Stimulated activated CD4-positive, alpha-beta T cell treated with anti-CD3 and anti-CD28 coated beads, Interleukin-4, amount 100 ng/mL, for 4 hours (primary cell): ENCODE measurements around the gene CORO7.
A peak's percentile ranks its signal among the peaks of the same experiment; 100 is the strongest.

Source experiments
- DNase-seq, 2 experiments: peaks; one replicate each; pipeline ENCODE4 v3.0.0-alpha.2; 2020

The CORO7 gene

DNA sequence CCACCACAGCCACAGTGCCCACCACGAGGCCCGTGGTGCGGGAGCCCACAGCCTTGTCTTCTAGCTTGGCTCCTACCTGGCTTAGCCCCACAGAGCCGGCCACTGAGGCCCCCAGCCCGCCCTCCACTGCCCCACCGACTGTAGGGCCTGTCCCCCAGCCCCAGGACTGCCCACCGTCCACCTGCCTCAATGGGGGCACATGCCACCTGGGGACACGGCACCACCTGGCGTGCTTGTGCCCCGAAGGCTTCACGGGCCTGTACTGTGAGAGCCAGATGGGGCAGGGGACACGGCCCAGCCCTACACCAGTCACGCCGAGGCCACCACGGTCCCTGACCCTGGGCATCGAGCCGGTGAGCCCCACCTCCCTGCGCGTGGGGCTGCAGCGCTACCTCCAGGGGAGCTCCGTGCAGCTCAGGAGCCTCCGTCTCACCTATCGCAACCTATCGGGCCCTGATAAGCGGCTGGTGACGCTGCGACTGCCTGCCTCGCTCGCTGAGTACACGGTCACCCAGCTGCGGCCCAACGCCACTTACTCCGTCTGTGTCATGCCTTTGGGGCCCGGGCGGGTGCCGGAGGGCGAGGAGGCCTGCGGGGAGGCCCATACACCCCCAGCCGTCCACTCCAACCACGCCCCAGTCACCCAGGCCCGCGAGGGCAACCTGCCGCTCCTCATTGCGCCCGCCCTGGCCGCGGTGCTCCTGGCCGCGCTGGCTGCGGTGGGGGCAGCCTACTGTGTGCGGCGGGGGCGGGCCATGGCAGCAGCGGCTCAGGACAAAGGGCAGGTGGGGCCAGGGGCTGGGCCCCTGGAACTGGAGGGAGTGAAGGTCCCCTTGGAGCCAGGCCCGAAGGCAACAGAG lies 34.2 kb downstream of the CORO7 start:
- no peak for DNase-seq

- no peak for DNase-seq
Observed at GRCh38 chr16:4381072-4381934, 35.1 kb downstream of the CORO7 start.

DNA sequence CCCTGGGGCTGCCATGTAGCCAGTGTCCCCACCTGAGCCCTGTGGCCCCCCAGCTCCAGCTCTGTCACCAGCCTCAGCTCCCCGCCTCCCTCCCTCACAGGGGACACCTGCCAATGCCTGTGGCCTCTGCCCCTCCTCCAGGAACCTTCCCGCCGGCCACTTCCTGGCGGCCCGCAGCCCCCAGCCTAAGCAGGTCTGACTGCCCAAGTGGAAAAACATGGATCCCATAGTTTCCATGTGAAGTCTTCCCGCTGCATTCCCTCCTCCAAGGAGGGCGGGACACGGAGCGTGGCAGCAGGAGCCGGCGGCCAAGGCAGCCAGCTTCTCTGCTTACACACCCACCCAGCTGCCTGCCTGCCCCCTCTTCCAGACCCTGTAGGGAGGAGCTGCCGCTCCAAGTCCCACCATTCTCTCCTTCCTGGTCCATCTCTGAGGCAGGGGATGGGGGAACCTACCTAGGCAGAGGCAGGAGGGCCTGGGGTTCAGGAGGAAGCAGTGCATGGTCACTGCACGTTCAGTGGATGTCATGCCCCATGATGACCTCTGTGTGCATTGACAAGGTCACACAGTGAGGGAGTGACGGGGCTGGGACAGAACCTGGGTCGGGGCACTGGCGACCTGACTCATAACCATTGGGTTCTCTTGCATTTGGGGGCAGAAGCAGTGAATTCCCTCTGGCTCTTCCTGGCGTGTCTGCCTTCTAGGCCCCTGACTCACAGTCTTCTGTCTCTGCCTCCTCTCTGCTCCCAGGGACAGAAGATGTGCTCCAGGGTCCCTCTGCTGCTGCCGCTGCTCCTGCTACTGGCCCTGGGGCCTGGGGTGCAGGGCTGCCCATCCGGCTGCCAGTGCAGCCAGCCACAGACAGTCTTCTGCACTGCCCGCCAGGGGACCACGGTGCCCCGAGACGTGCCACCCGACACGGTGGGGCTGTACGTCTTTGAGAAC lies 36.0 kb downstream of the CORO7 start:
- no peak for DNase-seq

GRCh38 chr16:4378999-4379690 lies 37.3 kb downstream of the CORO7 start:
- no peak for DNase-seq

DNA sequence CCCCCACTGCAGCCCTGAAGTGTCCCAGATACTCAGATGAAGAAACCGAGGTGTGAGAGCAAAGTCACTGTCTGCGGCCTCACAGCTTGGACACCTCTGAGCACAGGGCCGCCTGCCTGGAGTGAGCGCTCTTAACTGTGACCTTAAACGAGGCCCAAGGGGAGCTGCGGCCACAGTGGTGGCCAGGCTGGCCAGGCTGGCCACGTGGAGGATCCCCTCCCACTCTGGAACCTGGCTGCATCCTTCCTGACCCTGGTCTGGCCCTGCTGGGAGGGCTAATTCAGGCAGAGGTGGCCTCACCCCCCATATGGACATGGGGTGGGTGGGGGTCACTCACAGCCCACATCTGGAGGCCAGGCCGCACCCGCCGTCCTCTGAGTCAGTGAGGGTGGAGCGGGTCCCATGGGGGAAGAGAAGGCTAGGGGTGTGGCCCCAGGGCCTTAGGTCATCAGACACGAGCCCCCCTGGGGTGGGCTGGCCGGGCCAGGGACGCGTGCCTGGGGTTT lies 38.2 kb downstream of the CORO7 start:
- DNase-seq, result no peak

DNA sequence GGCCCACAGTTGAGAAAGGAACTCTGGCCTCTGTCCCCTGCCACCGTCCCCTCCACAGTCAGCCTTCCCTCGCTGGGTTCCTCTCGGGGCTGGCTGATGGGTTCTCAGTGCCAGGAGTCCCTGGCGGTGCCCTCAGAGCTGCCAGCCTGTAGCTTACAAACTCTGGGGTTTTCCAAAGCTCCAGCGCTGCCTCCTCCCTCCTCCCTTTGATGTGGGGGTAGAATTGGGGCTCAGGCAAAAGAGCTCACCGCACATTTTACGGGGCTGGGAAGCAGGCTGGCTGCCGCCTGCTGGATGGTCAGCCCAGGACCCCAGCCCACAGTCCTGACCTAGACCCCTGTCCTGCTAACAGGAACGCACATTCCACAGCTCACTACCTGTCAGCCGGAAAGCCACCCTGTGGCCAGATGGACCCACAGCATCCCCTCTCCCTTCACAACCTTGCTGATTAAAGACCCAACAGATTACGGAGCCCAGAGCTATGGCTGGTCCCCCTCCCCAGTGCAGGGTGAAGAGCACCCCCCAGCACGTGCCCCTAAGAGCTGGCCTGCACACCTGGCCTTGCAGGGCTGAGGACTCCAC lies 38.7 kb downstream of the CORO7 start:
- DNase-seq, result no peak

DNA sequence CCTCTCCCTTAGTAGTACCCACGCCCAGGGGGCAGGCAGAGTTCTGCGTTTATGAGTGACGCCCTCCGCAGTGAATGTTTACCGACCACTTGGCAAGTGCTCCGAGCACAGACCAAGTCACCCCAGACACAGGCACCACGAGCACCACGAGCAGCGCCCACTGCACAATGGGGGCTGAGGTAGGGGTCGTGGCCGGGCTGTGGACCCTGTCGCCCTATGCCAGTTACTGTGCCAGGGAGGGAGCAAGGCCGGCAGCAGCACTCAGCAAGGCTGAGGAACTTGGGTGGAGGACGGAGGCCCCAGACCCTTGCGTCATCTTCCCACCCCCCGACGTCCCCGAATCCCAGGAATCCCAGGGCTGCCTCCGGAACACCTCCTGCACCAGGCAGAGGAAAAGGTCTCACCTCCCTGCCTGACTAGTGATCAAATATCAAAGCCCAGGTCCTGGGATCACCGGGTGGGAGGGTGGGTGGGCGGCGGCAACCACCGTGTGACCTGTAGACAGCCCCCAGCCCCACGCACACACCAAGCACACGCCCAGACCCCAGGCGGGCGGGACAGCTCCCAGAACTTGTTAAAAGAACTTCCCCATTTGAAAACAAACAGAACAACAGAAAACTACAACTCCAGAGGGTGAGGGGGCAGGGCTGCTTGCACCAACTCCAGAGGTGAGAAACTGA lies 39.4 kb downstream of the CORO7 start:
- no peak for DNase-seq

GRCh38 chr16:4376126-4376892 lies 40.1 kb downstream of the CORO7 start:
- DNase-seq, result no peak

DNA sequence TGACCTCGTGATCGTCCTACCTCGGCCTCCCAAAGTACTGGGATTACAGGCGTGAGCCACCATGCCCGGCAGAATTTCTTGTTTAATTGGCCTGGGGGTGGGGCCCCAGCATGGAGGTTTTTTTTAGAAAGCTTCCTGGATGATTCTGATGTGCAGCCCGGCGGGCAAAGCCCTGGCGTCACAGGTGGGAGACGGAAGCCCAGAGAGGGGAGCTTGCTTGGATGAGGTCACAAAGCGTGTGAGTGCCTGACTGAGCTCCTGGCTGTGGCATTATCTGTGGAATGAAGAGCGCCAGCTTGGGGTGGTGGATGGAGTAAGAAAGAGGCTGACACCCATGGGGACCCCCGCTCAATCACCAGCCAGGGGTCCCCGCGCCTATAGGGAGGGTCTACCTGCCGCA lies 40.7 kb downstream of the CORO7 start:
- no peak for DNase-seq

DNA sequence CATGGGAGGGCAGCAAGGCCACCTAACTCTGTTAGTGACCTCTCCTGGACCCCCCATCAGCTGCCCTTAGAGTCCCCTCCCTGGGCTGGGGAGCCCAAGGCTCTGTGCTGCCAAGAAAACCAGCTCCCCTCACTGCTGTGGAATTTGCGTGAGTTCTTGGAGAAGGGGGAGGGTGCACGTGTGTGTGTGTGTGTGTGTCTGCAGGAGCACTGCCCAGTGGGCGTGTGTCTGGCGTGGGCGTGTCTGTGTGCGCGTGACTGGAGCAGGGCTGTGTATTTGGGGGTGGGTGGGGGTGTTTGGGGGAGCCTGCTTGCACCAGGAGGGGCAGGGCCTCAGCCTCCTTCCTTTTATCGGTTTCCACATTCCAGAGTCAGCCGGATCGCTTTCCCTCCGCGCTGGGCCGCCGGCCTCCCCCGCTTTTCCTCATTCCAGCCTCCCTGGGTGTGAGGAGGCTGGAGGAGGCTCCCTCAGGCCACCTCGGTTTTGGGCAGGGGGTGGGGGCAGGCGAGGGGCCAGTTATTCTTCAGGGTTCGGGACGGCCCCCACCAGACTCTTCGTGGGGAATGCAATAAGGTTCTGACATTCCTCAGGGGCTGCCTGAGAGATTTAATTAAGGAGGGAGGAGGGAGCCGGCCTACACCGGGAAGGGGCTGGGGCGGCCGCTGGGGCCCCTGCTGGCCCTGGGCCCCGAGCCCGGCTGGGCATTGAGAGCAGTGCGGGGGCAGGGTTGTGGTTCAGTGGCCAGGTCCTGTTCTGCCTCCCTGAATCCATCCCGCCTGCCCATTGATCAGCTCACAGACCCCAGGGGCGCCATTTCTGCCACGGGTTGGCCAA lies 42.3 kb downstream of the CORO7 start:
- DNase-seq, result no peak

DNA sequence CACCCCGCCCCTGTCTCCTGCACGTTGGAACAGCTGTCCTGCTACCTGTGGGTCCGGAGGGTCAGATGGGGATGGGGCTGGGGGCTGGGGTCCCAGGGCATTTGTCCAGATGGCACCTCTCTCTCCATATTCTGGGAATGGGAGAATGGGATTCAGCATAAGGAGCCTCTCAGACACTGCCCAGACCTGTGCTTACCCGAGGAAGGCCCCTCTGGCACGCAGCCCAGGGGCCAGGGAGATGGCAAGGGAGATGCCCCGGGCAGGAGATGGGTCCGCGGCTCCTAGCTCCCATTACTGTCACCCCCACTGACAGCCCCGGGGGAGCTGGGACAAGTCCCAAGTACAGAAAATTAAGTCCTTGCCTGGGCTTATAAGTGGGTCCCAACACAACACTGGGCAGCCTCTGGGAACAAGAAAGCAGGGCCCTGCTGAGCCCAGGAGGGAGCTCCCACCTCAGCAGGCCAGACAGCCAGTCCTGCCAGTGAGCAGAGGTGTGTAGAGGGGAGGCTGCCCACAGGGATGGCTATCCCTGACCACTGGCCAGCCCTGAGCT lies 43.0 kb downstream of the CORO7 start:
- no peak for DNase-seq

DNA sequence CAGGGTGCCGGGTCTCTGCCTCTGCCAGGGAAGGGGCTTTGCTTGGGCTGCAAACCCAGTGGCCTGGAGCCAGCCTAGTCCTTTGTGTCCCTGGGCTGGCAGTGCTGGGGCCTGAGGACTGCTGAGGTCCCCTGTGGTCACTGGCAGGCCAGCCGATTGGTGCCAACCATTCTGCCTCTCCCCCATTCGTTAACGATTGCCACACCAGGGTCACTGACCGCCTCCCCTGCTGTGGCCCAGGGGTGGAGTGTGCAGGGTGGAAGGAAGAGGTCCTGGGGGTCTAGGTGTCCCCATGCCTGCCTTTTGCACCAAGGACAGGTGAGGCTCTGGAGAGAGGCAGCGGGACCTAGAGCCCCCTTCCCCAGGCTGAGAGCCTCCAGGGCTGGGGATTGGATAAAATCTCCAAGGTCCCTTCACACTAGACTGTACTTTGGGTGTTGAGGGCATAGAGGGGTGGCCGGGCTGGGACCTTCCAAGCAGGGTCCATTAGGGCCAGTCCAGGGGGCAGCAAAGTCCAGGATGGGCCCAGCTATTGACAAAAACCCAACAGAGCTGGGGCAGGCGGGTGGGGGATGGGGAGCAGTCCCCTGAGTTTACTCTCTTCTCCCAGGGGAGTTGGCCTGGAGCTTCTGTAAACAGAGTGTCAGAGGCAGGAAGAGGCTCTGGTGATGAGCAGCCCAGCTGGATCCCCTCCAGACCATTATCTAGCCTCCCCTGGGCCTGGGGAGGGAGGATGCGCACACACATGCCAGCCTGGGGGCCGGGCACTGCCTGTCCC lies 43.6 kb downstream of the CORO7 start:
- DNase-seq, result no peak

- DNase-seq, result no peak
Observed at GRCh38 chr16:4372001-4372577, 44.3 kb downstream of the CORO7 start.

DNA sequence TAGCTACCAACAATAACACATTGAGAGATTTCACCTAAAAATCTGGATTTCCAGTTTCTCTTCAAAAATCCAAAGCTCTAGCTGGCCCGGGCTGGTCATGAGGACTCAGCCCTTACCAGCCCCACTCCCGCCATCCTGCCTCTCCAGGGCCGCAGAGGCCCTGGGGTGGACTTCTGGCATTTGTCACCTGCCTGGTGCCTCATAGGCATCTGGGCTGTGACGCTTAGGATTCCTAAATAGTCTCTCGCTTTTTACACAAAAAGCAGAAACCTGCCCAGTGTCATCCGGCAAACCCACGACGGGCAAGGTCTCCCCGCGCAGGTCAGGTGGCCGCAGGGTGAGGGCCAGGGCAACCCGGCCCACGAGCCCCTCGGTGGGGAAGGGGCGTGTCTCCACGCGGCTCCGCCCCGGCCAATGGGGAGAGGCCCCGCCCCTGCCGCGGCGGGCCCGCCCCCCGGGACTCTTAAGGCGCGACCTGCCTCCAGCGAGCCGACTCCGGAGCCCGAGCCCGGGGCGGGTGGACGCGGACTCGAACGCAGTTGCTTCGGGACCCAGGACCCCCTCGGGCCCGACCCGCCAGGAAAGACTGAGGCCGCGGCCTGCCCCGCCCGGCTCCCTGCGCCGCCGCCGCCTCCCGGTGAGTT lies 44.9 kb downstream of the CORO7 start, which contains the start of gene VASN:
TSS of gene VASN (plus strand) at position 492 of the 644 bp plus-strand sequence. CDS start 9,030 bp downstream, outside the sequence.
- peak; percentile 69 to 75 for DNase-seq

GRCh38 chr16:4370570-4371356 lies 45.6 kb downstream of the CORO7 start:
- no peak for DNase-seq

DNA sequence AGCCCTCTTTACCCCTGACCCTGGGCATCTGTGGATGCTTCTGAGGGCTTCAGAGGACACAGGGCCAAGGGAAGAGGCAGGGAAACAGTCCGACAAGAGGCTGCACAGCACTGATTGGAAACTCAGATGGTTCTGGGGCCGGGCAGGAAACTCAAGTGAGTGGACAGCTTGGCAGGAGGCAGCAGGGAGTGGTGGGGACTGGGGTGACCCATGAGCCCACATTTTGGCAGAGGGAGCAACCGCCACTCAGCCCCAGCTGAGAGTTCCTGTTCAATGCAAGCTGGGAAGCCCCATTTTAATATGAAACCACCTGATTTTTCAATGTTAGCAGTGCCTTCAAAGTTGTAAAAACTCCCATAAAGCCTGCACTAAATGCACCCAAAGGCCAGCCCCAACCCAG lies 46.2 kb downstream of the CORO7 start:
- DNase-seq, result no peak
